CD4-positive, alpha-beta T cell treated with Interleukin-6 at 100 ng/mL for 8 hours (primary cell): Measurements from ENCODE around the gene SIM1.

Experiments
- DNase-seq: peaks from one replicate; pipeline ENCODE4 v3.0.0-alpha.2; 2020; ENCODE audit warnings: mixed read lengths, low spot score

The SIM1 gene

DNA sequence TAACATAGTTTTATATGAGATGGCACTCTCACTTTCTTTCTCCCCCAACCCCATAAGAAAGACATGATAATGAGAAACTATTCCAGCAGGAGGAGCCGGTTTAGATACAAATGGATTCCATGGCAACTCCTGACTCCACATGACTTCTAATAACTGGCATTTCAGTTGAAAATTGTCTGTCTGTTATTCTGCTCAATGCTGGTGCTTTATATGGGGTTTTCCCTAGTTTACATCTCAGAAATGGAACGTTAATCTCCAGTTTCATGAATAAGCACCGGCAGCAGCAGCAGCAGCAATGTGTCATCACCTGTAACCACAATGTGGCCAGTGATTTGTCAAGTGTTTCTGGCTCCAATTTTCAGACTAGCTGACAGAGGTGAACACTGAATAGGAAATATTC is 8.0 kb upstream of the SIM1 start:
- no peak for DNase-seq

DNA sequence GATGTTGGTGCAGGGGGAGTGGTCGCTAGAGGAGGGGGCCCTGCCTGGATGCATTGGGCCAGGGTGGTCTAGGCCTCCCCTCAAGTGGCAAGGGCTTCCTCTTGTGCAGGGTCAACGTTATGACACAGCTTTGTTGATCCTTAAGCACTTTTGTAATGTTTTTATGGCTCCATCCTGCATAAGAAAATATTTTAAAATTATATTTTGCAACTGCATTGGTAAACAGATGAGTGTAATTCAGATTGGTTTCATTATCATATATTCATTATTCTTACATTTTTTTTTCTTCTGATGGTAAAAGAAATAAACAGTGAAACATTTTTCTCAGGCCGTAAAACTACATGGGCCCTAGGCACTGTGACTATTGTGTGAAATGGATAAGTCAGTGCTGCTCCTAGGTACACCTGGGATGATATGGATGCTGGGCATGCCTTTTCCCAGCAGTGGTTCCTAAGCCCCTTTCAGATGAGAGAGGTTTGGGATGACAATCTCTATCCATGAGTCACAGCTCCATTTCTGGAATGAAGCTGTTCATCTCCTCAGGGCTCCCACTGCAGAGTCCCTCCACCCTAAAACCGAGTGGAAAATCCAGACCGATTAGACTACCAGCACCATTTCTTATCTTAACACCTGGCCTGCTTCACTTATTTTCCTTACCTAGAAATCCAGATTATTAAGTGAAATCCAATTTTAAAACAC is 5.8 kb upstream of the SIM1 start:
- no peak for DNase-seq

DNA sequence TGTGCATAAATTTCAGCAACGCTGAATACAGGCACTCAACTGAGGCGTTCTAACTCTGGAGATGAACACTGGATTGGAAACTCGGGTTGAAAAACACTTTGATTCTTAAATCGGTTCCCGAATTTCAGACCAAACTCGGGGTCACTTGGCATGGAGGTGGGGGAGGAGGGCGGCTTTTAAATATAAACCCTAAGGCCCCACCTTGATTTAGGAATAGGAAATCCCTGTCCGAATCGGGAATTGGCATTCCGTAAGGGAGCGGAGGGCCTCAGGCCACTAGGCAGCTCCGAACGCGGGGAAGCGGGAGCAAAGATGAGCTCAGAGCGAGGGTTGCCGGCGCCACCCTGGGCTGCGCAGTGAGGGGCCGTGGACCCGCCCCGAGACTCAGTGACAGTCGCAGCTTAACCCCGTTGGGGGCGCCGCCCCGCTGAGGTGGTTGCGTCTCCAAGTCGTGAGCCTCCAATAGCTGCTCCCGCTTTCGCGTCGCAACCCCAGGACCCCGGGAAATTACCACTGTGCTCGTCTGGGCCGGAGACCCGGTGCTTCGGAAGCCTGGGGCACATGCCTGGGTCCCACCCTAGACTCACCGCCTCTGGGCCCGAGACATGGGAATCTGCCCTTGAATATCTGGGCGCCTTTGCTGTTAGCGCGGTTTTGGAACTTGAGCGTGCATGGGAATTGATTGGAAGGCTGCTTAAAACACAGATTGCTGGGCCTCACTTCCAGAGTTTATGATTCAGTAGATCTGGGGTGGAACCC is 4.6 kb upstream of the SIM1 start:
- DNase-seq = no peak

DNA sequence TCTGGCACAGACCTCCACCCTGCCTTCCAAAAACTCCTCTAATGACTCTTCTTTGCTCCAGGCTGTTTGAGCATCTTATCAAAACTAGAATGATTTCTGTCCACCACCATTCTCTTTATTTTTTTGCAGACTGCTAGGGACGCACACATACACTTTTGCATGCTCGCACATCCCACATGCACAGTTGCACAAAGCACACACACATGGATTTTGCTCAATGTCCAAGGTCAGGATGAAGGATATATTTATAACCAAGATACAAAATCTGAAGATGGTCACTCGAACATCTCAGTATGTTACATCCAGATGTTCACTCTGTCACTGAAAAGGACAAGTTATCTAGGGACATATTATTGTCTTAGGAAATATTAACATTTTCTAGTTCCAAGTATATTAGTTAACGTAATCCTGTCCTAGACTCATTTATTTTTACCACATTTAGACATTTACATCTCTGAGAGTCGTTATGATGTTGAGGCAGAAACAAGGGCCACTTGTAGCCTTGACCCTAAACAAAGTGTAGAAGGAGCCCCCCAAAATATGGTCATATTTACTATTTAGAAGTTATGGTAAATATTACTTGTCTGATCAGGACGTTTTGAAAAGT is 3.4 kb upstream of the SIM1 start:
- no peak for DNase-seq

DNA sequence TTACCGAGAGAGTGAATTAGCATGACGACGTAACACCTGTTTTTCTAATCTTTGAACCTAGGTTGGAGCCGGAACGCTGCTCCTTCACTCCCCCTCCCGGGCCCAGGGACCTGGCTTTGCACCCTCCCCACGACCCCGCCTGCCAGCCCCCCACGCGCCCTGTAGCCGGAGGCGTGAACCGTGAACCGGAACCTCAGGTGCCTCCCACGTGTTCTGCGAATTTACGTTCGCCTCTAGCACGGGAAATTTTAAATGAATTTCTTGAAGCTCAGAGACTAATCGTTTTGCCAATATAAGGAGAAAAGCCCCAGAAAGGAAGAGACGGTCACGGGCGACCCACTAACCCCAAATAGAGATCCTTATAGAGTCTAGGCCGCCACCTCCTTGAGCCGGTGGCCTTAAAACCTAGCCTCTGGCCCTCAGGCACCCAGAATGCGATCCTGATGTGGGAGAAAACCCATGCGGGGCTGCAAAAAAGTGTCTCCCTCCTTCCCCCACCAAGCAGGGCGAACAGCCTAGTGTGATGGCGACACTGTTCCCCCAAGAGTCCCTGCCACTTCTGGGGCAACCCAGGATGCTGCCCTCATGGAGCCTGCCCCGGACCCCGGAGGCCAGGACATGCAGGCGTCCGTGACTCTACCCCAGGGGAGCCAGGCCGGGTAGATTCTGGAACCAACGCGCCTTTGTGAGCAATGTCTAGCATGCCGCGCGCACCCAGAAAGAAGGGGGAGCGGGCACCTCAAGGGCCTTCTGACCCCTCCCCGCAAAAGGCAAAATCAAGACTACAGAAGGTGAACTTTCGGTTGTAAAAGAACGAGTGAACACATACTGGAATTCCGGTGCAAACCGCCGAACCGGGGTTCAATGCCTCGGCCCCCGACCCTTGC is 2.7 kb upstream of the SIM1 start:
- no peak for DNase-seq

DNA sequence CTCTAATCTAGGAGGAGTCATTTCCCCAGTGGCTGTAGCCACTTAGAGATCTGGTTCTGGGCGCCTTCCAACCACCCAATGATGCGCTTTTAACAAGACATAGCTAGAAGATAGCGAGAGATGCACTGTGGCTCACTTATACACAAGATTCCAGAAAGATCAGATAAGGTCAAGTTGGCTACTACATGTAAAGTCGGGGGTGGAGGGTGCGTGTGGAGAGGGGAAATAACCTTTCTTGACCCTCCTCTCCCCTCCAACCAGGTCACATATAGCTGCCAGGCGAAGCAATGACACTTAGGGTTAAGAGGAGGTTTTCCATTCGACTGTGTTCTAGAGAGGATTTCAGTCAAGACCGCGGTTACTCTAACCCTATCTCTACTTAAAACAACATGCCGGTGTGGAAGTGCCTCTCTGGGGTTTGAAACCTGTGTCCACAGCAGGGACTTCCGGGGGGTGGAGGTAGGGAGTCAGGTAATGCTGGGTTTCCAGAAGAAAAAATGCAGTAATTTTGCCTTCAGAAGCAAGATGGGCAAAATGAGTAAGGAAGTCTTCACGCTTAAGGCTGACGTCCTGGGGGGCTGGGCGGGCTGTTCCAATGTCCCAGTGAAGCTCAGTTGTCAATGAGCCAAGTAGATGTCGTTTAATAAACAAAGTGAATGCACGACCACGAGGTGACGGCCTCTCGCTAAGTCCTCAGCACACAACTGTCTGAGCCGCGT is 1.8 kb upstream of the SIM1 start:
- DNase-seq = no peak

DNA sequence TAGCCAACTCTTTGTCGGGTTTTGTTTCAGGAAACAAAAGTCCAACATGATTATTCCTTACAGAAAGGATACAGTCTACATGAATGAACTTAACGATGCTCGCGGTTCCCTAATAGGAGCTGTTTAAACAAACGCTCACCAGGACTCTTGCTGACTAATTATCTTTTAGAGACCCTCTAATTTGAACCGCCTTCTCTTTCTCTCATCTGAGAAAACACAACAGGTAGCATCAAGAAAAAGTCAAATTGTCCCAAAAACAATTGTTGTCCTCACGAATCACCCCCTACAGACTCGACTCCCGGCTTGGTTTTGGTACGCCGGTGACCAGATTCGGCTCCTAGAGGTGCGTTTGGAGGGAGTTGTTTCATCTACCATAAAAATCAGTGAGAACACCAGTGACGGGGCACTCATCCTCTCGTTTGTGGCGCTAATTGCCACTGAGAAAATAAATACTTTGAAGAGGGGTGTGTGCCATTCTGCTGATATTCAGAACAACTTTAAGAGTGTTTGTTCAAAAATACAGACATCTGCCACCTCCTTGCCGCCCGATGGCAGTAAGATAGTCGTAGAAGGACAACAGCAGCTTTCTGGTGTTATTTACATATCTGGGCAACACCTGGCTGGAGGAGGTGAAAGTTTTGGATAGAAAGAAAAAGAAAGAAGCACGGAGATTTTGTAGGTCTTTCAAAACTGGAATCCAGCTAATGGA is 1.1 kb upstream of the SIM1 start:
- no peak for DNase-seq

DNA sequence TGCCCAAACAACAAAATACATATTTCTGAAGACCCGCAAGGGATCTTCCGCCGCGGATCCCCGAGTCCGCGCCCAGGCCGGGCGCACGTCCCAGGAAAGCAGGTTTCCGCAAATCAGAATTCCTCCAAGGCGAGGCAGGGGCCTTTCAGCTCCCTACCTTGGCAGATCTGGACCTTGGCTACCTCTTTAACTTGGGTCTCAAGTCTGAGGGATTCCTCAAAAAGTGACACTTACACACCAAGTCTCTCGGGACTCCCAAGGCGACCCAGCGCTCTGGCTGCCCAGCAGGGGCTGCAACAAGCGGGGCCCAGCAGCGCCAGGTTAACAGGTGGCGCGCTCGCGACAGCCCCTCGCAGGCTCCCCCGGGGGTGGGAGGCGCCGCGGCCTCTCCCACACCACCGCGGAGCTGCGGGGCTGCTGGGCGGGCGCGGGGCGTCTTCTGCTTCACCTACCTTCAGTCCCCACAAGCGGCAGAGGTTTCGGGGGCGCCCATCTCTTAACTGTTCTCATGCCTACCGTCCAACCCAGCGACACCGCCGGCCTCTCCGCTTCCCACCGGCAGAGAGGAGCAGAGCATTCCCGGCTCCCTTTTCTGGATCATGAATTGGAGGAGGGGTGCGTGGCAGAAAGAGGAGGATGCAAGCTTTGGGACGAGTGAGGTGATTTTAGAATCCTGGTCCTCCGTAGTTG is 414 bp downstream of the SIM1 start:
- DNase-seq = no peak

DNA sequence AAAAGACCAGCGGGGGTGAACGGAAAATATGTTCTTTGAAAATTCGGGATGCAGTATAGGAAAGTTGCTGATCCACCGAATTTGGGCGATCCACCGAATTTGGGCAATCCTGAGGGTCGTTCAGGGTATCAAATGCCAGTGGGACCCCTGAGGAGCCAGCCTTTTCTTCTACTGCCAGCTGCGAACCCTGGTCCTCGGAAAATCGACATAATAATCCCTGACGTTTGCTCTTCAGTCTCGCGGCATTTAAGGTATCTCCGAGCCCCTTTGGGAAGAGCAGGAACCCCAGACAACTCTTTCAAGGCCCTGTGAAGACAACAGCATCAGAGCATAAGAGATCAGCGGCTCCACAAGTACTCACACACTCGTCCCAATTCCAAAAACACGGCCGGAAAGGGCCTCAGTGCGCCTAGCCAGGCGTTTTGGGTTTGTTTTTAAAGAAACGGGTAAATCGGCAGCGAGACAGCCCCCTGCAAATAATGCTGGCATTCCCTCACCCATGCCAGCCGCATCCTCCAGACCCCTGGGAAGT is 1.0 kb downstream of the SIM1 start:
- DNase-seq = no peak

DNA sequence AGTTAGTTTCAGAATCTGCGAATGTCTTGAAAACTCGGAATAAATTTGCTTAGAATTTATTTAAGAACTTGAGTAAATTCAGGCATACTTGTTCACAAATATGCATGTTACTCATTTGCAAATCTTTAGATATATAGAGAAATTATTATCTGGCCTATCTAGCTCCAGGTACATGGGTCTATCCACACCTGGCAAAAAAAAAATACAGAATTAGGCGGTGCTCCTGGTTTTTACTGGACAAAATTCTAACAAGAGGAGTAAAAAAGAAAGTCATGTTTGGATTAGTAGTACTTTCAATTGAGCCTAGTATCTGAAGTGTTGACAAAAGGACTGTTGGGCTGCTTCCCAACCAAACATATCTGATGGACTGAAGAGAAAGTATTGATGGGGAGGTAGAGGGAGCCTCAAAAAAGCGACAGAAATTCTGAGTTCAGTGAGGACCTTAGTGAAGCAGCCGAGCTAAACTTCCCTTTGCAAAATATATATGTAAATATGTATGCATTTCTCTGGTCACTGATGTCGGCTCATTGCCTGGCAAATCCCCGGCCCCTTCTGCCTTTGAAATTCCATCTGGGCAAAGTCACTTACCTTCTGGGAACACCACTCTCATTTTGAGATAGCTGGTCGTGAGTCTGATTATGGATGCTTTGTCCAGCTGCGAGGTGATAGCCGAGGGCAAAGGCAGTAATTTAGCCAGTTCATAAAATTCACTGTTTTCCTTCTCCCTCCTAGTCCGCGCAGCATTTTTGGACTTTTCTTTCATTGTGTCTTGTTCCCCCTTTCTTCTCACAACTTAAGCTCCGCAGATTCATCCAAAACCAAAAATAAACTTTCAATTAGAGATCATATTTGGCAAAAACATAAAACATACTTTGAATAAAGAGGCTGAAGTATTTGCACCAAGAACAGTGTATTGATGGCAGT is 1.8 kb downstream of the SIM1 start:
- DNase-seq = no peak

DNA sequence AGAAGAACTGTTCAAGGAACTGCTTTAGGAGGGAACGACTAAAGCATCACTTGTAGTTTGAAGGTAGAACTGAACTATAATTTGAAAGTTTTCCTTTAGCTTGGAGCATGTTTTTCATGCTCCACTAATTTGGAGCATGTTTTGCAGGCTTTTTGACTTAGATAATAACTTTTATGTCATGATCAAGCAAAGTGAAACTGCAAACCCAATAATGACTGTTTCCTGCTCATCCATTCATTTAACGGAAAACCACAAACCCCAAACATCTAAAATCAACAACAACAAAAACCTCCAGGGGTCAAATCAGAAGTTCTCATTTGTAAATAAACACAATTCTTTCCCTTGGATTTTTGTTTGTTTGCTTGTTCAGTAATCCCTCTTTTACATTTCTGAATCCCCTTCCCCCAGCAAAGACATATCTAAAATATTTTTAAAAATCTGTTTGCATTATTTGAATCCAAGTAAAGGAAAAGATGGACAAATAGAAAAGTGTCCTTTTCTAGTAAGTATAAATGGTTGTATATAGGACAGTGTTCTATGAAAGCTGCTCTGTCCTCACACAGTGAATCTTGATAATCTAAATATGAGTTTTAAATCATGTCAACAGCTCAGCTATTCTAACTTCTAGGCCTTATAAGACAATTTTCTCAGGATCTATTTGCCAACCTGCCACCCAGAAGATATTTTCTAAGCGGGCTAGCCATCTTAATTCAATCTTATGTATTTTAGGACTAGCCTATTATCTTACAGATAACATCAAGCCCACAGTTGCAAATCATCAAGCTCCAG is 2.6 kb downstream of the SIM1 start:
- DNase-seq = no peak

DNA sequence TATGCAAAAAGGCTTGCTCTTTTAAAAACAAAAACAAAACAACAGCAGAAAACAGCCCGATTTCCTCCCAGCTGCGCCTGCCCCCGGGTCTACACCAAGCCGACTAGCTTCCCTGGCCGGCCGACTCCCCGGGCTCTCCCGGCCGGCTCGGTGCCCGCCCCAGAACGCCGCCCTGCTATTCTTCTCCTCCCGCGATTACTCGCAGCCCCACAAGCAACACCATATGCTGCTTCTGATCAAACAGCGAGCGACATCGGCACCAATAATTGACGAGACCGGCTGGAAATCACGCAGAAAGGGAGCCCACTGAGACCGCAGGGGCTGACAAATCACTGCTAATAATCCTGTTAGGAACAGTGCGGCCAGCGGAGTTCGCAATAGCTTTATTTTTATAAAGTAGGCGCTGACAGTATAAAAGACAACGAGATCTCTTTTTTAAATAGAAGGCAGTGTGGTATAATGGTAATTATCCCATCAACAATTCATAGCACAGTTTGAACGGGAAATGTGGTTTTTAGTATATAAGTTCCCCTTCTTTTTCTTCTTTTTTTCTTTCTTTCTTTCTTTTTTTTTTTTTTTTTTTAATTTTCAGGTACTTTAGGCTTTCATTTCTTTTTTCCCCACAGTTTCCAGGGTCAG is 3.3 kb downstream of the SIM1 start:
- no peak for DNase-seq

DNA sequence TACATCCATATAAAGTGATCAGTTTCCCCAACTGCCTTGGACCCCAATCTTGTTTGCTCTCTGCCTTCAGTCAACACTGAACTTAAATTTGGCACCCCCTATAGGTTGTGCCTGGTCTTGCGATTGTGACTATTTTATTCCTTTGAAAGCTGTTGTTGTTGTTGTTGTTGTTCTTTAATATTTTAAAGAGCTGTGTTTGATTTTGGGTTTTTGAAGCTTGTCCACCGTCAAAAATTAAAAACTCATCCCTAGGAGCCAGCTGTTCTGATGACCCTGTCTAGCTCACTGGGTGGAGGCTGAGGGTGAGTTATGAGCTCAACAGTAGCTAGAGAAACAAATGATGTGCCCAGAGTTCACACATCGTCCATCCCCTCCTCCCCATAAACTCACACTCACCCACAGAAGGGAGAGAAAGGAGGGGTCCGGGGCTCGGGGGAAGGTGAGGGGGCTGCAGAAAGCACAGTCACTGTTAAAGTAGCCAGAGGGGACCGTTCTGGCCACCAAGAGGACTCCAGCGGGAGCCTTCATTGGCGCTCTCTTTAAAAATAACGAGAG is 4.0 kb downstream of the SIM1 start:
- DNase-seq = no peak

DNA sequence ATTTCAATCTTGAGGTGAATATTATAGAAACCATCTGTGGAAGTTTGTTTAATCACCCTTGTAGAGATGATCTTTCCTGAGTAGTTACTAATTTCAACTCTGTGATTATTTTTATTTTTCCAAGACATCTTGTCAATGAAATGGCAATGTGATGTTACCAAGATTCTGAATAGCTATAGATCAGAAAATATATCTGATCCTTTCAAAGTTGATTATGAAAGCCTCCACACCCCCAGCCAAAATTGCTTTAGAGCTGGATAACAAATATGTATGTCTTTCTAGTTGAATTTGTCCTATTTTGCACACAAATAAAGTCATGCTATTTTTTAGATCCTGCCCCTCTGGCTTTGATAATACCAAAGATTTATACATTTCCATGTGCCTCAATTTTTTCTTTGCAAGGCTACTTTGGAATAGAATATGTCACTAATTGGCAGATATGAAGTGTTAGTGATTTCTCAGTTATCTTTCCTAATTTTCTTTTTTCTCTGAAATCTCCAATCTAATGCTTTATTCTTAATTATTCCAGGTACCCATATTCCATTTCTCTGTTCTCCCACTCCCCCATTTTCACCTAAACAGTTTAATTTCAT is 5.0 kb downstream of the SIM1 start:
- DNase-seq = no peak

DNA sequence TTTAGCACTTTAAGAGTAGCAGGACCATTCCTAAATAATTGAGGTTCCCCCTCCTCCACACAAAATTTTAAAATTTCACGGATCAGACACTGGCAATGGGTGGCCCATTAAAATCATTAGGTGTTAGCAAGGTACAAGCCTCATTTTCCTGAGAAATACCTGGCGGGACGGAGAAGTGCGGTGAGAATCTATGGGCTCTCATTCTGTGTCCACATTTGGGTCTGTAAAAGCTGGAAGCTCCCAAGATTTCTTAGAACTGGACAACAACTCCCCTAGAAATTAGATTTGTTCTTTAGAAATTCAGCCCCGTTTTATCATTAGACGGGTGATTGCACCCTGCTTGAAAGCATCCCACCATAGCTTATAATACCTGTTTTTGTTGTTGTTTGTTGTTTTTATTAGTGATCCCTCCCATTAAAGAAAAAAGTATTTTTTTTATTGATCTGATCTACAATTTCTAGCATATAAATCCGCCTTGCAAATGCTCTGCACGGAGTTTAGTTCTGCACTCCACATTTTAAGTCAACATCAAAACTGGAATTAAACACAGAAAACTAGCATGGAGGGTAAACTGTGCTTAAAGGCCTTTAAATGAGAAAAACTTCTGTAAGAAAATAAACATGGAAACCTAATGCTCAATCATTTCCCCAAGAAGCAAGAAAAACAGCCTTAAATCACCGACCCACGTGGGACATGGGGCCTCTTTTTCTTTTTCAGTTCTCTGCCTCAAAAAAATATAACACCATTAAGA is 5.7 kb downstream of the SIM1 start:
- no peak for DNase-seq

DNA sequence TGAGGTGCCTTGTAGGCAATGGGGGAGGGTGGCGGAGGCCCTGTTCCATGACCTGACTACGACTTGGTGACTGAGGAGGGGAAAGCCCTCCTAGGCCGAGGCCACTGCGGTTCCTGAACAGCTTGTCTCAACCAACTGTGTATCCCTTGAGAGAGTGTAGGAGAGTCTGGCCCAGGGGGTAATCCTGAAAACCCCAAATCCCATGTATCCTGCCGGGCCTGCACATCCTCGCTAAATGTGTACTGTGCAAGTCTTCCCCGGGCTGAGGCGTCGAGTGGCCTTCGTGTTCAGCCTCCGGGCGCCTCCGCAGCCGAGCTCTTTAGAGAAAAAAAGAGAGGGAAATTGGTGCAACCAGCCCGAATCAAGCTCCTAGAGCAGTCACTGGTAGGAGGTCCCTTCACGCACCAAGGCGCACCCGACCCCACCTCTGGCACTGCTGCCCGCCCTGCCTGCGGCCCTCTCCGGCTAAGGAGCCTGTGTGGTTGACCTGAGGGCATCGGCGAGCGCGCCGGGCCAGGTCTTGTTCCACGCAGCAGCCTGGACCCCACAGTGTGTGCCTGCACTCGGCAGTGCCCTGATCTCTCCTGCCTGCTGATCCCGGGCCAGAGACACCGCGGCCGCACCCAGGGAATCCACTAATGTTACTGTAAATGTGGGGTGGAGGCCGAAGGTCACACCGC is 7.3 kb downstream of the SIM1 start:
- no peak for DNase-seq
